K562 (cell line): ENCODE results near the gene CAMK1D. TPM values are rescaled to one million over a fixed set of nuclear protein-coding genes. Genes with fewer than 3 reads are reported as not detected.

Source experiments
- BACH1 ChIP-seq: fragments of 200-800 bp; sonication (Bioruptor generic); IDR thresholded peaks from 2 replicates; pipeline ENCODE4 v1.6.1; 2016; ENCODE audit warnings: missing genetic modification characterization, missing compliant biosample characterization
- POLR2G ChIP-seq: fragments of 200-400 bp; formaldehyde crosslinking; IDR thresholded peaks from 2 replicates; pipeline ENCODE4 v1.6.1; 2017; ENCODE audit warnings: low read depth, mild to moderate bottlenecking, antibody characterized with exemption, low read length, moderate library complexity
- SUPT5H ChIP-seq: fragments of 450-650 bp; IDR thresholded peaks from 2 replicates; pipeline ENCODE4 v1.6.1; 2016
- ZNF311 ChIP-seq: fragments of 250-450 bp; sonication (Bioruptor Pico); IDR thresholded peaks from 2 replicates; pipeline ENCODE4 v1.4.0; 2020; ENCODE audit warnings: mild to moderate bottlenecking, moderate library complexity
- ZNF444 ChIP-seq: fragments of 250-450 bp; sonication (Bioruptor Pico); IDR thresholded peaks from 2 replicates; pipeline ENCODE4 v1.4.0; 2020; ENCODE audit warnings: mild to moderate bottlenecking, moderate library complexity
- ZNF717 ChIP-seq: fragments of 250-450 bp; sonication (Bioruptor Pico); IDR thresholded peaks from 2 replicates; pipeline ENCODE4 v1.5.0; 2021
- polyA plus RNA-seq, 8 experiments: library from polyadenylated mRNA; depleted of rRNA in 4 of 8; stranded (reverse) in 5 of 8; unstranded in 3 of 8; fragments of >200 nt; fragmentation: Nextera tagmentation in 2 of 8; fragmentation: Illumina TruSeq in 1 of 8; extraction: Ambion mirVana in 2 of 8; extraction: Trizol in 1 of 8; gene quantifications; 2 replicates each; pipeline versions ENCODE4 v1.2.1 to v1.2.3, GENCODE V29; 2011 to 2014; ENCODE audit warnings: inconsistent platforms in 1 of 8, missing spikeins in 1 of 8
- total RNA-seq, 7 experiments: library from RNA; depleted of rRNA in 6 of 7; stranded (reverse); fragments of >200 nt in 6 of 7; fragmentation: Illumina TruSeq in 2 of 7; extraction: Trizol in 2 of 7; gene quantifications; 2 replicates each; pipeline versions ENCODE4 v1.2.1 to v1.2.3, GENCODE V29; 2011 to 2021; ENCODE audit warnings: low replicate concordance in 1 of 7
- TF ChIP-seq, protein P1 (sequence below), 3 experiments: fragments of 200-800 bp in 1 of 3; sonication (Bioruptor generic) in 1 of 3; sonication (generic) in 1 of 3; formaldehyde crosslinking in 1 of 3; IDR thresholded peaks; 2 replicates each; pipeline versions ENCODE4 v1.6.1 to v1.8.0; 2016 to 2022; ENCODE audit warnings: mild to moderate bottlenecking in 2 of 3, missing compliant biosample characterization in 2 of 3, missing genetic modification characterization in 2 of 3, missing genetic modification reagents in 1 of 3
- TF ChIP-seq, protein P2 (sequence below): fragments of 250-450 bp; sonication (Bioruptor Pico); IDR thresholded peaks from 2 replicates; pipeline ENCODE4 v1.4.0; 2020; ENCODE audit warnings: mild to moderate bottlenecking, moderate library complexity

Gene CAMK1D
- total and polyA plus RNA-seq, 9 of the 15 experiments (the other 6 are each of a cell fraction or from before 2014, with no cell fraction given) = 0.12 to 0.24 (median 0.20) TPM; not detected in 5

DNA sequence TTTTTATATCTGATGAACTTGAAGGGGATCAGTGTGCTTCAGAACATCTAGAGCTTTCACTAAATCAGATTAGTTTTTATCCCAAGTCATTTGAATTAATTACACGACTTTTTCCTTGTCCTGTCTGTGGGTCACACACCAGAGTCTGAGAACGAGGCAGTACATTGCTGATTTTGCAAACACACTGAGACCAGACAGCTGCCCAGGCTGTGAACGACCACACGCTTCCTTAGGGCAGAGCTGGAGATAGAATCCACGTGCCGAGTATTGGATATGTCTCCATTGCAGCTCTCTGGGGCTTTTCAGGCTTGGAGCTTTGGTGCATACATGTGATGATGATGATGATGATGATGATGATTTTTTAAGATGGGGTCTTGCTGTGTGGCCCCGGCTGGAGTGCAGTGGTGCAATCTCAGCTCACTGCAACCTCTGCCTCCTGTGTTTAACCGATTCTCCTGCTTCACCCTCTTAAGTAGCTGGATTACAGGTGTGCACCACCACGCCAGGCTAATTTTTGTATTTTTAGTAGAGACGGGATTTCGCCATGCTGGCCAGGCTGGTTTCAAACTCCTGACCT, 81.1 kb downstream of the CAMK1D start (continued):
- no peak for TF ChIP-seq ZNF717 (CRISPR knock-in tag)
- TF ChIP-seq, protein P1, sequence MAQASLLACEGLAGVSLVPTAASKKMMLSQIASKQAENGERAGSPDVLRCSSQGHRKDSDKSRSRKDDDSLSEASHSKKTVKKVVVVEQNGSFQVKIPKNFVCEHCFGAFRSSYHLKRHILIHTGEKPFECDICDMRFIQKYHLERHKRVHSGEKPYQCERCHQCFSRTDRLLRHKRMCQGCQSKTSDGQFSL (CRISPR knock-in tag; IDR thresholded peaks at IDR 0.05) = no peak
- TF ChIP-seq, protein P1 (tag; IDR thresholded peaks at IDR 0.05) = no peak
- TF ChIP-seq POLR2G = no peak
- no peak for TF ChIP-seq SUPT5H
- no peak for TF ChIP-seq ZNF311 (CRISPR knock-in tag)
- no peak for TF ChIP-seq ZNF444
- TF ChIP-seq, protein P2, sequence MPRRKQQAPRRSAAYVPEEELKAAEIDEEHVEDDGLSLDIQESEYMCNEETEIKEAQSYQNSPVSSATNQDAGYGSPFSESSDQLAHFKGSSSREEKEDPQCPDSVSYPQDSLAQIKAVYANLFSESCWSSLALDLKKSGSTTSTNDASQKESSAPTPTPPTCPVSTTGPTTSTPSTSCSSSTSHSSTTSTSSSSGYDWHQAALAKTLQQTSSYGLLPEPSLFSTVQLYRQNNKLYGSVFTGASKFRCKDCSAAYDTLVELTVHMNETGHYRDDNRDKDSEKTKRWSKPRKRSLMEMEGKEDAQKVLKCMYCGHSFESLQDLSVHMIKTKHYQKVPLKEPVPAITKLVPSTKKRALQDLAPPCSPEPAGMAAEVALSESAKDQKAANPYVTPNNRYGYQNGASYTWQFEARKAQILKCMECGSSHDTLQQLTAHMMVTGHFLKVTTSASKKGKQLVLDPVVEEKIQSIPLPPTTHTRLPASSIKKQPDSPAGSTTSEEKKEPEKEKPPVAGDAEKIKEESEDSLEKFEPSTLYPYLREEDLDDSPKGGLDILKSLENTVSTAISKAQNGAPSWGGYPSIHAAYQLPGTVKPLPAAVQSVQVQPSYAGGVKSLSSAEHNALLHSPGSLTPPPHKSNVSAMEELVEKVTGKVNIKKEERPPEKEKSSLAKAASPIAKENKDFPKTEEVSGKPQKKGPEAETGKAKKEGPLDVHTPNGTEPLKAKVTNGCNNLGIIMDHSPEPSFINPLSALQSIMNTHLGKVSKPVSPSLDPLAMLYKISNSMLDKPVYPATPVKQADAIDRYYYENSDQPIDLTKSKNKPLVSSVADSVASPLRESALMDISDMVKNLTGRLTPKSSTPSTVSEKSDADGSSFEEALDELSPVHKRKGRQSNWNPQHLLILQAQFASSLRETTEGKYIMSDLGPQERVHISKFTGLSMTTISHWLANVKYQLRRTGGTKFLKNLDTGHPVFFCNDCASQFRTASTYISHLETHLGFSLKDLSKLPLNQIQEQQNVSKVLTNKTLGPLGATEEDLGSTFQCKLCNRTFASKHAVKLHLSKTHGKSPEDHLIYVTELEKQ = no peak
- no peak for TF ChIP-seq BACH1 (tag)
